ENCODE results near the gene AMER1.
"Not testable (repeated sequence)": the region's sequence is repeated elsewhere in the genome, so short reads cannot be mapped to it uniquely, and the experiment has no call there.

Gene AMER1

GRCh38 chrX:64205441-64205734 lies at the start of gene AMER1:
TSS of gene AMER1 (minus strand) at chrX:64205708. CDS start at chrX:64193286, 12,422 bp downstream.
- Histone ChIP-seq H3K4me3 (ENCODE audit: low read length in 2 of 2) (peak within 1 kb of the TSS; percentile 69 to 80), H3K27ac (ENCODE audit: low read depth in 2 of 2, low read length in 2 of 2) (peak within 1 kb of the TSS; percentile 90 to 93), H3K4me1 (ENCODE audit: control insufficient read depth in 2 of 2, insufficient read depth in 2 of 2, low read length in 2 of 2) (peaks cover 7 to 12% of the 10 kb centered on the region in 2 donors), H3K9me3 (ENCODE audit: control insufficient read depth in 2 of 2, low read length in 2 of 2) (no peaks in the 10 kb centered on the region), H3K36me3 (ENCODE audit: control insufficient read depth in 2 of 2, insufficient read depth in 2 of 2, low read length in 2 of 2) (no peaks in the 10 kb centered on the region), H3K9ac (ENCODE audit: low read depth in 1 of 2, low read length in 2 of 2) (peak within 1 kb of the TSS; percentile 79), H3K27me3 (ENCODE audit: control insufficient read depth in 2 of 2, insufficient read depth in 2 of 2, low read length in 2 of 2) (no peaks in the 10 kb centered on the region)

GRCh38 chrX:64230123-64230970 lies 24.8 kb upstream of the AMER1 start, which contains the start of gene ASB12:
TSS of gene ASB12 (minus strand) at chrX:64230607. CDS start at chrX:64225650, 4,957 bp downstream.
- Histone ChIP-seq H3K27ac (ENCODE audit: low read depth in 2 of 2, low read length in 2 of 2) (no peak within 1 kb of the TSS), H3K4me3 (ENCODE audit: low read length in 2 of 2) (no peak within 1 kb of the TSS)

GRCh38 chrX:64229154-64229553 lies 23.6 kb upstream of the AMER1 start:
- Histone ChIP-seq H3K4me3 (ENCODE audit: low read length in 2 of 2) (no peak overlapping the region), H3K36me3 (ENCODE audit: control insufficient read depth in 2 of 2, insufficient read depth in 2 of 2, low read length in 2 of 2) (no peaks in the 10 kb centered on the region), H3K27ac (ENCODE audit: low read depth in 2 of 2, low read length in 2 of 2) (no peak overlapping the region), H3K9me3 (ENCODE audit: control insufficient read depth in 2 of 2, low read length in 2 of 2) (no peaks in the 10 kb centered on the region), H3K27me3 (ENCODE audit: control insufficient read depth in 2 of 2, insufficient read depth in 2 of 2, low read length in 2 of 2) (no peaks in the 10 kb centered on the region), H3K4me1 (ENCODE audit: control insufficient read depth in 2 of 2, insufficient read depth in 2 of 2, low read length in 2 of 2) (no peaks in the 10 kb centered on the region), H3K9ac (ENCODE audit: low read depth in 1 of 2, low read length in 2 of 2) (no peak overlapping the region)

More at GRCh38 chrX:64230123-64230970, 24.8 kb upstream of the AMER1 start, which contains the start of gene ASB12:
- H3K27me3 ChIP-seq (ENCODE audit: control insufficient read depth in 2 of 2, insufficient read depth in 2 of 2, low read length in 2 of 2) = no peaks in the 10 kb centered on the region
- H3K9me3 ChIP-seq (ENCODE audit: control insufficient read depth in 2 of 2, low read length in 2 of 2) = no peaks in the 10 kb centered on the region
- H3K36me3 ChIP-seq (ENCODE audit: control insufficient read depth in 2 of 2, insufficient read depth in 2 of 2, low read length in 2 of 2) = no peaks in the 10 kb centered on the region
- no peak within 1 kb of the TSS for H3K9ac ChIP-seq (ENCODE audit: low read depth in 1 of 2, low read length in 2 of 2)
- H3K4me1 ChIP-seq (ENCODE audit: control insufficient read depth in 2 of 2, insufficient read depth in 2 of 2, low read length in 2 of 2) = no peaks in the 10 kb centered on the region

GRCh38 chrX:64218023-64218422 lies 12.5 kb upstream of the AMER1 start:
- Histone ChIP-seq H3K27me3 (ENCODE audit: control insufficient read depth in 2 of 2, insufficient read depth in 2 of 2, low read length in 2 of 2) (no peaks in the 10 kb centered on the region), H3K9ac (ENCODE audit: low read depth in 1 of 2, low read length in 2 of 2) (no peak overlapping the region), H3K27ac (ENCODE audit: low read depth in 2 of 2, low read length in 2 of 2) (no peak overlapping the region), H3K36me3 (ENCODE audit: control insufficient read depth in 2 of 2, insufficient read depth in 2 of 2, low read length in 2 of 2) (no peaks in the 10 kb centered on the region), H3K4me1 (ENCODE audit: control insufficient read depth in 2 of 2, insufficient read depth in 2 of 2, low read length in 2 of 2) (no peaks in the 10 kb centered on the region), H3K4me3 (ENCODE audit: low read length in 2 of 2) (no peak overlapping the region), H3K9me3 (ENCODE audit: control insufficient read depth in 2 of 2, low read length in 2 of 2) (no peaks in the 10 kb centered on the region)

GRCh38 chrX:64213989-64214388 lies 8.5 kb upstream of the AMER1 start:
- H3K36me3 ChIP-seq (ENCODE audit: control insufficient read depth in 2 of 2, insufficient read depth in 2 of 2, low read length in 2 of 2); H3K9me3 ChIP-seq (ENCODE audit: control insufficient read depth in 2 of 2, low read length in 2 of 2); H3K4me3 ChIP-seq (ENCODE audit: low read length in 2 of 2); H3K27ac ChIP-seq (ENCODE audit: low read depth in 2 of 2, low read length in 2 of 2); H3K4me1 ChIP-seq (ENCODE audit: control insufficient read depth in 2 of 2, insufficient read depth in 2 of 2, low read length in 2 of 2); H3K27me3 ChIP-seq (ENCODE audit: control insufficient read depth in 2 of 2, insufficient read depth in 2 of 2, low read length in 2 of 2); H3K9ac ChIP-seq (ENCODE audit: low read depth in 1 of 2, low read length in 2 of 2): not testable (repeated sequence)

GRCh38 chrX:64206556-64207162 lies 1.2 kb upstream of the AMER1 start:
- H3K27me3 ChIP-seq (ENCODE audit: control insufficient read depth in 2 of 2, insufficient read depth in 2 of 2, low read length in 2 of 2) = no peaks in the 10 kb centered on the region
- no peaks in the 10 kb centered on the region for H3K36me3 ChIP-seq (ENCODE audit: control insufficient read depth in 2 of 2, insufficient read depth in 2 of 2, low read length in 2 of 2)
- H3K9me3 ChIP-seq (ENCODE audit: control insufficient read depth in 2 of 2, low read length in 2 of 2) = no peaks in the 10 kb centered on the region
- peaks cover 7 to 12% of the 10 kb centered on the region in 2 donors for H3K4me1 ChIP-seq (ENCODE audit: control insufficient read depth in 2 of 2, insufficient read depth in 2 of 2, low read length in 2 of 2)
- peak overlapping the region; percentile 90 to 93 for H3K27ac ChIP-seq (ENCODE audit: low read depth in 2 of 2, low read length in 2 of 2)
- H3K4me3 ChIP-seq (ENCODE audit: low read length in 2 of 2) = peak overlapping the region; percentile 69 to 80
- peak overlapping the region; percentile 79 for H3K9ac ChIP-seq (ENCODE audit: low read depth in 1 of 2, low read length in 2 of 2)

GRCh38 chrX:64205735-64206501 lies 410 bp upstream of the AMER1 start:
- Histone ChIP-seq H3K9me3 (ENCODE audit: control insufficient read depth in 2 of 2, low read length in 2 of 2) (no peaks in the 10 kb centered on the region), H3K36me3 (ENCODE audit: control insufficient read depth in 2 of 2, insufficient read depth in 2 of 2, low read length in 2 of 2) (no peaks in the 10 kb centered on the region), H3K27me3 (ENCODE audit: control insufficient read depth in 2 of 2, insufficient read depth in 2 of 2, low read length in 2 of 2) (no peaks in the 10 kb centered on the region), H3K27ac (ENCODE audit: low read depth in 2 of 2, low read length in 2 of 2) (peak overlapping the region; percentile 90 to 93), H3K9ac (ENCODE audit: low read depth in 1 of 2, low read length in 2 of 2) (peak overlapping the region; percentile 79), H3K4me3 (ENCODE audit: low read length in 2 of 2) (peak overlapping the region; percentile 69 to 80), H3K4me1 (ENCODE audit: control insufficient read depth in 2 of 2, insufficient read depth in 2 of 2, low read length in 2 of 2) (peaks cover 7 to 12% of the 10 kb centered on the region in 2 donors)

GRCh38 chrX:64204701-64205440 lies 637 bp downstream of the AMER1 start:
- H3K27me3 ChIP-seq (ENCODE audit: control insufficient read depth in 2 of 2, insufficient read depth in 2 of 2, low read length in 2 of 2) = no peaks in the 10 kb centered on the region
- H3K27ac ChIP-seq (ENCODE audit: low read depth in 2 of 2, low read length in 2 of 2) = peak overlapping the region; percentile 90 to 93
- H3K4me1 ChIP-seq (ENCODE audit: control insufficient read depth in 2 of 2, insufficient read depth in 2 of 2, low read length in 2 of 2) = peaks cover 7 to 12% of the 10 kb centered on the region in 2 donors
- H3K9ac ChIP-seq (ENCODE audit: low read depth in 1 of 2, low read length in 2 of 2) = peak overlapping the region; percentile 60 to 79
- H3K36me3 ChIP-seq (ENCODE audit: control insufficient read depth in 2 of 2, insufficient read depth in 2 of 2, low read length in 2 of 2) = no peaks in the 10 kb centered on the region
- H3K9me3 ChIP-seq (ENCODE audit: control insufficient read depth in 2 of 2, low read length in 2 of 2) = no peaks in the 10 kb centered on the region
- H3K4me3 ChIP-seq (ENCODE audit: low read length in 2 of 2) = peak overlapping the region; percentile 69 to 80

- Histone ChIP-seq H3K4me1 (ENCODE audit: control insufficient read depth in 2 of 2, insufficient read depth in 2 of 2, low read length in 2 of 2) (peaks cover 7 to 12% of the 10 kb centered on the region in 2 donors), H3K36me3 (ENCODE audit: control insufficient read depth in 2 of 2, insufficient read depth in 2 of 2, low read length in 2 of 2) (no peaks in the 10 kb centered on the region), H3K4me3 (ENCODE audit: low read length in 2 of 2) (peak overlapping the region; percentile 69 to 80), H3K27ac (ENCODE audit: low read depth in 2 of 2, low read length in 2 of 2) (peak overlapping the region in 1 of 2 donors; percentile 90), H3K9me3 (ENCODE audit: control insufficient read depth in 2 of 2, low read length in 2 of 2) (no peaks in the 10 kb centered on the region), H3K9ac (ENCODE audit: low read depth in 1 of 2, low read length in 2 of 2) (peak overlapping the region; percentile 38 to 79), H3K27me3 (ENCODE audit: control insufficient read depth in 2 of 2, insufficient read depth in 2 of 2, low read length in 2 of 2) (no peaks in the 10 kb centered on the region)
These were observed 1.3 kb downstream of the AMER1 start for GRCh38 chrX:64204252-64204651.

Measured in mucosa of rectum (tissue), 2 donors.